Adrenal gland (tissue), 12 donors: Measurements from ENCODE around the gene PSMD3. TPM values are rescaled to one million over a fixed set of nuclear protein-coding genes. Genes with fewer than 3 reads are reported as not detected.
A peak's percentile ranks its signal among the peaks of the same experiment; 100 is the strongest.

Source experiments
- DNase-seq, 7 donors: peaks; one replicate each; pipeline ENCODE4 v3.0.0-alpha.2; 2019 to 2020
- H3K27ac ChIP-seq, 5 donors: fragments of 200-600 bp; sonication (generic) in 4 of 5; 1 replicate in 3 of 5; 2 replicates in 2 of 5; pipeline versions ENCODE4 v1.5.1 to v1.8.0; 2016 to 2020; ENCODE audit warnings: mild to moderate bottlenecking in 1 of 5
- H3K27me3 ChIP-seq: fragments of 200-600 bp; 2 replicates; pipeline ENCODE4 v1.8.0; 2021
- H3K36me3 ChIP-seq, 2 donors: fragments of 200-600 bp; replicated peaks in 1 of 2; 1 replicate in 1 of 2; 2 replicates in 1 of 2; pipeline versions ENCODE4 v1.5.1 to v1.8.0; 2018 to 2022
- H3K4me1 ChIP-seq, 2 donors: fragments of 200-600 bp; replicated peaks in 1 of 2; 1 replicate in 1 of 2; 2 replicates in 1 of 2; pipeline versions ENCODE4 v1.5.1 to v1.8.0; 2018 to 2021
- H3K4me3 ChIP-seq, 4 donors: fragments of 200-600 bp; sonication (generic) in 3 of 4; one replicate each; pipeline ENCODE4 v1.5.1; 2016 to 2018
- H3K9me3 ChIP-seq, 3 donors: fragments of 200-600 bp; sonication (generic) in 1 of 3; replicated peaks in 1 of 3; 1 replicate in 2 of 3; 2 replicates in 1 of 3; pipeline versions ENCODE4 v1.5.1 to v1.8.0; 2016 to 2021
- POLR2A ChIP-seq, 2 donors: fragments of 450-650 bp; IDR thresholded peaks; one replicate each; pipeline ENCODE4 v1.6.1; 2017; ENCODE audit warnings: antibody characterized with exemption in 2 of 2, mild to moderate bottlenecking in 2 of 2, moderate library complexity in 1 of 2
- WGBS, 4 donors: extraction: QIAGEN DNeasy Blood & Tissue Kit in 2 of 4; methylation state at CpG; one replicate each; pipeline versions ENCODE4 v1.1.5 to v1.1.7; 2013 to 2017; 5-methylcytosine and 5-hydroxymethylcytosine counted together
- intact Hi-C, 2 donors: fragments of 100-400 bp; cut with DNase I; formaldehyde crosslinking; loops; one replicate each; pipeline versions ENCODE4 v1.14.1 to v1.15.0; 2022 to 2023
- polyA plus RNA-seq, 3 donors: library from polyadenylated mRNA; stranded (reverse); fragments of 200-250 nt in 2 of 3; fragments of 350-450 nt in 1 of 3; fragmentation: Illumina TruSeq in 1 of 3; extraction: RNeasy Lipid Tissue Mini Kit (QIAGEN cat#74804) in 1 of 3; gene quantifications; one replicate each; pipeline ENCODE4 v1.2.3, GENCODE V29; 2013 to 2014
- total RNA-seq, 9 donors: library from RNA; depleted of rRNA in 4 of 9; stranded (reverse); fragments of >200 nt in 4 of 9; fragments of 120-200 nt in 1 of 9; fragmentation: NEBNext Ultra II Directional in 1 of 9; extraction: Animal tissue kit (Norgen Biotek cat#: 25700) in 1 of 9; gene quantifications; one replicate each; pipeline versions ENCODE4 v1.1.0 to v1.2.4, GENCODE V29; 2013 to 2023
- TF ChIP-seq, protein P1 (sequence below), 6 experiments: fragments of 450-650 bp in 4 of 6; fragments of 200-600 bp in 2 of 6; sonication (generic) in 1 of 6; IDR thresholded peaks; 1 replicate in 5 of 6; 2 replicates in 1 of 6; pipeline versions ENCODE4 v1.5.1 to v1.8.0; 2016 to 2021; ENCODE audit warnings: antibody characterized with exemption in 6 of 6, mild to moderate bottlenecking in 2 of 6, moderate library complexity in 1 of 6
- donor health status: healthy with polysubstance abuse.
- donor health status: Bipolar disorder and iron deficiency.
- donor health status: DM: yes; HTN: yes; CAD: no.
- donor health status: DM: no; HTN: no; CAD: no.
- donor health status: DM: no; HTN: no; CAD: no.
- donor health status: DM: yes; HTN: yes; CAD: no.

PSMD3 gene
- total and polyA plus RNA-seq, 12 donors, result 42.8 to 123 (median 97.3) TPM

- 35 to 61% (median 42%) methylated on average over 8 to 15 of the region's 15 CpGs for WGBS, 4 donors
- Histone ChIP-seq H3K4me1 (peaks cover 43 to 55% of the 10 kb centered on the region in 2 donors), H3K9me3 (no peaks in the 10 kb centered on the region), H3K4me3 (no peak overlapping the region), H3K36me3 (peaks cover 0 to 13% of the 10 kb centered on the region in 2 donors), H3K27me3 (no peaks in the 10 kb centered on the region), H3K27ac (peak overlapping the region in 3 of 5 donors; percentile 54 to 78 (median 63))
- TF ChIP-seq POLR2A (IDR thresholded peaks at IDR 0.05), result no peak
- TF ChIP-seq, protein P1, sequence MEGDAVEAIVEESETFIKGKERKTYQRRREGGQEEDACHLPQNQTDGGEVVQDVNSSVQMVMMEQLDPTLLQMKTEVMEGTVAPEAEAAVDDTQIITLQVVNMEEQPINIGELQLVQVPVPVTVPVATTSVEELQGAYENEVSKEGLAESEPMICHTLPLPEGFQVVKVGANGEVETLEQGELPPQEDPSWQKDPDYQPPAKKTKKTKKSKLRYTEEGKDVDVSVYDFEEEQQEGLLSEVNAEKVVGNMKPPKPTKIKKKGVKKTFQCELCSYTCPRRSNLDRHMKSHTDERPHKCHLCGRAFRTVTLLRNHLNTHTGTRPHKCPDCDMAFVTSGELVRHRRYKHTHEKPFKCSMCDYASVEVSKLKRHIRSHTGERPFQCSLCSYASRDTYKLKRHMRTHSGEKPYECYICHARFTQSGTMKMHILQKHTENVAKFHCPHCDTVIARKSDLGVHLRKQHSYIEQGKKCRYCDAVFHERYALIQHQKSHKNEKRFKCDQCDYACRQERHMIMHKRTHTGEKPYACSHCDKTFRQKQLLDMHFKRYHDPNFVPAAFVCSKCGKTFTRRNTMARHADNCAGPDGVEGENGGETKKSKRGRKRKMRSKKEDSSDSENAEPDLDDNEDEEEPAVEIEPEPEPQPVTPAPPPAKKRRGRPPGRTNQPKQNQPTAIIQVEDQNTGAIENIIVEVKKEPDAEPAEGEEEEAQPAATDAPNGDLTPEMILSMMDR (IDR thresholded peaks at IDR 0.05), result no peak
- DNase-seq, result peak in 3 of 7 donors; percentile 42 to 59 (median 45)
- intact Hi-C loops, result loop anchor here in 1 of 2 donors (5.0 to 10.0 kb wide), 2 partner anchors 56 to 74 kb away; no protein-coding TSS in a partner anchor
Measured at GRCh38 chr17:40018211-40019121, 37.9 kb downstream of the PSMD3 start.

- WGBS, 4 donors, result 82 to 87% (median 83%) methylated on average over 11 to 24 of the region's 24 CpGs
- H3K4me3 ChIP-seq, result no peak overlapping the region
- no peaks in the 10 kb centered on the region for H3K27me3 ChIP-seq
- peak overlapping the region in 3 of 5 donors; percentile 40 to 88 (median 84) for H3K27ac ChIP-seq
- TF ChIP-seq POLR2A (IDR thresholded peaks at IDR 0.05), result no peak
- TF ChIP-seq, protein P1 (IDR thresholded peaks at IDR 0.05), result no peak
- intact Hi-C loops, result loop anchor here in 1 of 2 donors (5.0 to 10.0 kb wide), 2 partner anchors 55 to 73 kb away; no protein-coding TSS in a partner anchor
- peak in 2 of 7 donors; percentile 24 to 28 for DNase-seq
- H3K36me3 ChIP-seq, result peaks cover 0 to 13% of the 10 kb centered on the region in 2 donors
- peaks cover 37 to 46% of the 10 kb centered on the region in 2 donors for H3K4me1 ChIP-seq
- no peaks in the 10 kb centered on the region for H3K9me3 ChIP-seq
Measured at GRCh38 chr17:40019140-40019991, 38.8 kb downstream of the PSMD3 start.

- intact Hi-C loops, result no loop called here
- peaks cover 35 to 38% of the 10 kb centered on the region in 2 donors for H3K4me1 ChIP-seq
- H3K27me3 ChIP-seq, result no peaks in the 10 kb centered on the region
- peak overlapping the region in 3 of 5 donors; percentile 84 to 89 (median 88) for H3K27ac ChIP-seq
- no peaks in the 10 kb centered on the region for H3K9me3 ChIP-seq
- H3K36me3 ChIP-seq, result peaks cover 0 to 13% of the 10 kb centered on the region in 2 donors
- H3K4me3 ChIP-seq, result no peak overlapping the region
- no peak for DNase-seq
- TF ChIP-seq, protein P1 (IDR thresholded peaks at IDR 0.05), result no peak
- TF ChIP-seq POLR2A (IDR thresholded peaks at IDR 0.05), result no peak
- 90 to 96% (median 92%) methylated on average over 11 to 13 of the region's 13 CpGs for WGBS, 4 donors
Measured at GRCh38 chr17:40020146-40020545, 39.5 kb downstream of the PSMD3 start.
